SJSA1 (cell line): ENCODE data around the gene SOSTDC1. TPM values are rescaled to one million over a fixed set of nuclear protein-coding genes. Genes with fewer than 3 reads are reported as not detected.

Source experiments
- DNase-seq, 2 experiments: peaks; one replicate each; pipeline ENCODE4 v3.0.0-alpha.2; 2015 to 2020; ENCODE audit warnings: low spot score in 2 of 2, low read depth in 1 of 2
- H3K27ac ChIP-seq: fragments of 250-450 bp; sonication (Bioruptor Pico); 2 replicates; pipeline ENCODE4 v1.5.1; 2020; ENCODE audit warnings: mild to moderate bottlenecking, moderate library complexity
- H3K27me3 ChIP-seq: fragments of 250-450 bp; sonication (Bioruptor Pico); replicated peaks from 2 replicates; pipeline ENCODE4 v1.5.1; 2020; ENCODE audit warnings: mild to moderate bottlenecking, moderate library complexity
- H3K36me3 ChIP-seq: fragments of 250-450 bp; sonication (Bioruptor Pico); 2 replicates; pipeline ENCODE4 v1.5.1; 2020; ENCODE audit warnings: mild to moderate bottlenecking
- H3K4me1 ChIP-seq: fragments of 250-450 bp; sonication (Bioruptor Pico); replicated peaks from 2 replicates; pipeline ENCODE4 v1.6.1; 2021; ENCODE audit warnings: mild to moderate bottlenecking
- H3K4me3 ChIP-seq: fragments of 250-450 bp; sonication (Bioruptor Pico); 2 replicates; pipeline ENCODE4 v1.5.1; 2020; ENCODE audit warnings: mild to moderate bottlenecking
- H3K9me3 ChIP-seq: fragments of 250-450 bp; sonication (Bioruptor Pico); replicated peaks from 2 replicates; pipeline ENCODE4 v1.5.1; 2020; ENCODE audit warnings: mild to moderate bottlenecking
- total RNA-seq: library from RNA; depleted of rRNA; stranded (reverse); fragments of >200 nt; shearing (Covaris generic); gene quantifications from 2 replicates; pipeline ENCODE4 v1.2.3, GENCODE V29; 2014; rRNA removed

The SOSTDC1 gene
- total RNA-seq, 1 experiment from 2014 or later, result 3.0 TPM

- Histone ChIP-seq H3K9me3 (no peaks in the 10 kb centered on the region), H3K4me1 (peaks cover 44% of the 10 kb centered on the region), H3K27ac (peak within 1 kb of the TSS; percentile 89), H3K4me3 (peak within 1 kb of the TSS; percentile 47), H3K27me3 (no peaks in the 10 kb centered on the region), H3K36me3 (no peaks in the 10 kb centered on the region)
- DNase-seq, result peak in 1 of 2 experiments; percentile 68
These were observed 44.0 kb downstream of the SOSTDC1 start, which contains the start of gene CRPPA for GRCh38 chr7:16421333-16422102. Gene CRPPA, minus strand, starts transcription at chr7:16421538. Its CDS starts 216 bp downstream, at chr7:16421322.

GRCh38 chr7:16420649-16421332, 44.7 kb downstream of the SOSTDC1 start:
- H3K36me3 ChIP-seq, result no peaks in the 10 kb centered on the region
- peaks cover 51% of the 10 kb centered on the region for H3K4me1 ChIP-seq
- H3K27ac ChIP-seq, result peak overlapping the region; percentile 89
- H3K27me3 ChIP-seq, result no peaks in the 10 kb centered on the region
- no peaks in the 10 kb centered on the region for H3K9me3 ChIP-seq
- peak; percentile 88 to 90 for DNase-seq
- H3K4me3 ChIP-seq, result peak overlapping the region; percentile 47

- Histone ChIP-seq H3K9me3 (no peaks in the 10 kb centered on the region), H3K27me3 (no peaks in the 10 kb centered on the region), H3K27ac (peak overlapping the region; percentile 89), H3K4me3 (peak overlapping the region; percentile 47), H3K36me3 (no peaks in the 10 kb centered on the region), H3K4me1 (peaks cover 54% of the 10 kb centered on the region)
- DNase-seq, result no peak
These were observed 45.2 kb downstream of the SOSTDC1 start for GRCh38 chr7:16420329-16420648.

GRCh38 chr7:16419859-16420258, 45.7 kb downstream of the SOSTDC1 start:
- no peaks in the 10 kb centered on the region for H3K27me3 ChIP-seq
- peak overlapping the region; percentile 47; the same call in 1 of the 2 replicates for H3K4me3 ChIP-seq
- peaks cover 54% of the 10 kb centered on the region for H3K4me1 ChIP-seq
- no peaks in the 10 kb centered on the region for H3K36me3 ChIP-seq
- no peaks in the 10 kb centered on the region for H3K9me3 ChIP-seq
- peak overlapping the region; percentile 89 for H3K27ac ChIP-seq
- no peak for DNase-seq

- H3K4me1 ChIP-seq, result peaks cover 54% of the 10 kb centered on the region
- no peaks in the 10 kb centered on the region for H3K36me3 ChIP-seq
- no peaks in the 10 kb centered on the region for H3K27me3 ChIP-seq
- no peak overlapping the region for H3K27ac ChIP-seq
- H3K4me3 ChIP-seq, result no peak overlapping the region
- no peak for DNase-seq
- H3K9me3 ChIP-seq, result no peaks in the 10 kb centered on the region
These were observed 46.4 kb downstream of the SOSTDC1 start for GRCh38 chr7:16419126-16419525.

GRCh38 chr7:16417906-16418305, 47.6 kb downstream of the SOSTDC1 start:
- no peak for DNase-seq
- Histone ChIP-seq H3K4me1 (peaks cover 65% of the 10 kb centered on the region), H3K27ac (peak overlapping the region; percentile 51), H3K9me3 (no peaks in the 10 kb centered on the region), H3K27me3 (no peaks in the 10 kb centered on the region), H3K36me3 (no peaks in the 10 kb centered on the region), H3K4me3 (no peak overlapping the region)

GRCh38 chr7:16416289-16417282, 49.0 kb downstream of the SOSTDC1 start:
- Histone ChIP-seq H3K27ac (peak overlapping the region; percentile 52), H3K4me3 (no peak overlapping the region), H3K9me3 (no peaks in the 10 kb centered on the region), H3K4me1 (peaks cover 69% of the 10 kb centered on the region), H3K36me3 (no peaks in the 10 kb centered on the region), H3K27me3 (no peaks in the 10 kb centered on the region)
- DNase-seq, result peak in 1 of 2 experiments; percentile 91

GRCh38 chr7:16412274-16413254, 53.0 kb downstream of the SOSTDC1 start:
- Histone ChIP-seq H3K4me3 (no peak overlapping the region), H3K27me3 (no peaks in the 10 kb centered on the region), H3K4me1 (peaks cover 65% of the 10 kb centered on the region), H3K27ac (peak overlapping the region; percentile 66), H3K9me3 (no peaks in the 10 kb centered on the region), H3K36me3 (no peaks in the 10 kb centered on the region)
- peak in 1 of 2 experiments; percentile 47 for DNase-seq

Other genes starting within 250 kb of the SOSTDC1 start
- 4.4 and 8.5 TPM in 2 replicates for gene CRPPA, start 44.2 kb downstream of the SOSTDC1 start, total RNA-seq
- not detected in 2 replicates for gene LRRC72, start 61.1 kb upstream of the SOSTDC1 start, total RNA-seq
- 19.2 and 23.9 TPM in 2 replicates for gene ANKMY2, start 180.0 kb upstream of the SOSTDC1 start, total RNA-seq
- 78.6 and 97.0 TPM in 2 replicates for gene BZW2, start 180.4 kb upstream of the SOSTDC1 start, total RNA-seq